Activated CD4-positive, alpha-beta memory T cell treated with anti-CD3 and anti-CD28 coated beads, Interleukin-2, amount 10 ng/mL, durations not matched to agents 7 days and 5 days (primary cell): ENCODE data around the gene UTF1. TPM values are rescaled to one million over a fixed set of nuclear protein-coding genes. Genes with fewer than 3 reads are reported as not detected.

Source experiments
- CTCF ChIA-PET: fragments of 350-600 bp; sonication (Branson Sonifier 250); formaldehyde crosslinking; loops from one replicate; lab custom pipeline; 2021; ENCODE audit warnings: antibody characterized with exemption, inconsistent platforms; lab: Charles Lee
- POLR2A ChIA-PET: fragments of 350-600 bp; sonication (Branson Sonifier 250); formaldehyde crosslinking; loops from one replicate; lab custom pipeline; 2021; ENCODE audit warnings: antibody characterized with exemption; lab: Charles Lee
- DNase-seq: peaks from one replicate; pipeline ENCODE4 v3.0.0-alpha.2; 2020
- H3K27ac Mint-ChIP-seq: one replicate; pipeline ENCODE4 v1.8.0; 2021; ENCODE audit warnings: mild to moderate bottlenecking, mixed read lengths
- H3K27me3 Mint-ChIP-seq: one replicate; pipeline ENCODE4 v1.8.0; 2021; ENCODE audit warnings: mixed read lengths
- H3K36me3 Mint-ChIP-seq: one replicate; pipeline ENCODE4 v1.8.0; 2021; ENCODE audit warnings: low read depth, mixed read lengths
- H3K4me1 Mint-ChIP-seq: one replicate; pipeline ENCODE4 v1.8.0; 2021; ENCODE audit warnings: mixed read lengths
- H3K4me3 Mint-ChIP-seq: one replicate; pipeline ENCODE4 v1.8.0; 2021; ENCODE audit warnings: mild to moderate bottlenecking, mixed read lengths
- H3K9me3 Mint-ChIP-seq: one replicate; pipeline ENCODE4 v1.8.0; 2021; ENCODE audit warnings: mixed read lengths
- total RNA-seq, 2 experiments: library from RNA; stranded (reverse); gene quantifications; one replicate each; pipeline ENCODE4 v1.2.3, GENCODE V29; 2021

The UTF1 gene
- total RNA-seq, 2 experiments from 2014 or later, result not detected

DNA sequence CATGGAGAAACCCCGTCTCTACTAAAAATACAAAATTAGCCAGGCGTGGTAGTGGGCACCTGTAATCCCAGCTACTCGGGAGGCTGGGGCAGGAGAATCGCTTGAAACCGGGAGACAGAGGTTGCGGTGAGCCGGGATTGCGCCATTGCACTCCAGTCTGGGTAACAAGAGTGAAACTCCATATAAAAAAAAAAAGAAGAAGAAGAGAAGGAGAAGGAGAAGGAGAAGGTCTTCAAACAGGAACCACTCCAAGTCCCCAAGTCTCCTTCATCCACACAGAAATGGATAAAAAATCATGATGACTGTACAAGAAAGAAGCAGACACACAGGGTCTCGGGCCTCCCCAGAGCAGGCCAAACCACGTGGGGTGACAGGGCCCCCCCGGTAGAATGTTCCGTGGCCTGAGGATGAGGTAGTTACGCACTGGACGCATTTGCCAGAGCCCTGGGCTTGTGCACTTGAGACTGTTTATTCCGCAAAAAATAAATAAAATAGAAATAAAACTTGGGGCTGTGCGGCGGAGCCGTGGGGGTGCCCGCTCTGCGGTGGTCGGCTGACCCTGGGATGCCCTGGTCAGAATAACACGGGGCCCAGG is 23.4 kb downstream of the UTF1 start:
- CTCF ChIA-PET, result interaction anchor here (0.7 kb wide), 1 partner anchor 60 kb away, joined by 3 read pairs; no protein-coding TSS in a partner anchor
- H3K27me3 Mint-ChIP-seq, result peaks cover 6% of the 10 kb centered on the region
- no peaks in the 10 kb centered on the region for H3K36me3 Mint-ChIP-seq
- H3K4me3 Mint-ChIP-seq, result no peak overlapping the region
- no peak overlapping the region for H3K27ac Mint-ChIP-seq
- H3K4me1 Mint-ChIP-seq, result peaks cover 19% of the 10 kb centered on the region
- no peaks in the 10 kb centered on the region for H3K9me3 Mint-ChIP-seq
- POLR2A ChIA-PET, result no interaction called here
- no peak for DNase-seq

DNA sequence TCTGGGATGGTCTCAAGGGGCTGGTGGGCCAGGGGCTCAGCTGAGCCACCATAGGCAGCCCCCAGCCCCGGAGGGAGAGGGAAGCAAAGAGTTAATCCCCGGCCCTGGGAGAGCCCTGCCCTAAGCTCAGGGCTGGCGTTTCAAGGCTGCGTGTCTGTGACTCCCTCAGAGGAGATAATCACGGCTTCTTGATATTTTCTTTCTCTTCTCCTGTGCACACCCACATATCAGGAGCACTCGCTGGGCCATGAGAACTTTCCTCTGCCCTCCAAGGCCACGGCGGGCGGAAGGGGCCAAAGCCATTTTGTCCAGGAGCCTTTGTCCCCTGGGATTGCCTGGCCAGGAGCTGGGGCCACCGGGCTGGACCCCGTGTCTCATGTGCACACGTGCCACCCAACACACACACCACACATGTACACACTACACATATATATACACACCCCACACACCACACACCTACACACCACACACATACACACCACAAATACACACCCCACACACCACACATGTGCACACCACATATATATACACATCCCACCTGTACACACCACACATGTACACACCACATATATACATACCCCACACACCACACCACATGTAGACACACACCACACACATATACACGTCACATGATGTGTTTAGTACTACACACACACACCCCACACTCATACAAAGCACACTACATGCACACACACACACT is 24.6 kb downstream of the UTF1 start:
- peaks cover 27% of the 10 kb centered on the region for H3K4me1 Mint-ChIP-seq
- H3K9me3 Mint-ChIP-seq, result no peaks in the 10 kb centered on the region
- ChIA-PET POLR2A (no interaction called here), CTCF (no interaction called here)
- no peaks in the 10 kb centered on the region for H3K36me3 Mint-ChIP-seq
- peaks cover 6% of the 10 kb centered on the region for H3K27me3 Mint-ChIP-seq
- no peak for DNase-seq
- H3K27ac Mint-ChIP-seq, result no peak overlapping the region
- no peak overlapping the region for H3K4me3 Mint-ChIP-seq

DNA sequence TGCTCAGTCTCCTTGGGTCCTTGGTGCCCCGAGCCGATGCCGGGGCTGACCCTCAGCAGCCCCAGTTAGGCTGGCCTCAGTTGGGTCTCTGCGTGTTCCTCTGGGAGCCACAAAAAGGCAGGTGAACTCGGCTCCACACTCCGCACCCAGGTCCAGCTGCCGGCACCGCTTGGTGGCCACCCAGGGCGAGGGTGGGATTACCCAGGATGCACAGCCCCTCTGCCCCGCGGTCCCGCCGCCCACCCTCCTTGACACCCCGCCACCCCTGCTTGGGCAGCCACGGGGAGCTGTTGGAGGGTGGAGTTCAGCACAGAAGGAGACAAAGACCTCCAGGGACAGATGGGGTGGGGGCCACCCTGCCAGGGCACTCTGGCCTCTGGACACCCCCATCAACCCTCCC is 25.3 kb downstream of the UTF1 start:
- no peak for DNase-seq
- no peak overlapping the region for H3K4me3 Mint-ChIP-seq
- peaks cover 3% of the 10 kb centered on the region for H3K27me3 Mint-ChIP-seq
- CTCF ChIA-PET, result no interaction called here
- POLR2A ChIA-PET, result no interaction called here
- no peaks in the 10 kb centered on the region for H3K36me3 Mint-ChIP-seq
- no peaks in the 10 kb centered on the region for H3K9me3 Mint-ChIP-seq
- H3K27ac Mint-ChIP-seq, result no peak overlapping the region
- peaks cover 35% of the 10 kb centered on the region for H3K4me1 Mint-ChIP-seq

DNA sequence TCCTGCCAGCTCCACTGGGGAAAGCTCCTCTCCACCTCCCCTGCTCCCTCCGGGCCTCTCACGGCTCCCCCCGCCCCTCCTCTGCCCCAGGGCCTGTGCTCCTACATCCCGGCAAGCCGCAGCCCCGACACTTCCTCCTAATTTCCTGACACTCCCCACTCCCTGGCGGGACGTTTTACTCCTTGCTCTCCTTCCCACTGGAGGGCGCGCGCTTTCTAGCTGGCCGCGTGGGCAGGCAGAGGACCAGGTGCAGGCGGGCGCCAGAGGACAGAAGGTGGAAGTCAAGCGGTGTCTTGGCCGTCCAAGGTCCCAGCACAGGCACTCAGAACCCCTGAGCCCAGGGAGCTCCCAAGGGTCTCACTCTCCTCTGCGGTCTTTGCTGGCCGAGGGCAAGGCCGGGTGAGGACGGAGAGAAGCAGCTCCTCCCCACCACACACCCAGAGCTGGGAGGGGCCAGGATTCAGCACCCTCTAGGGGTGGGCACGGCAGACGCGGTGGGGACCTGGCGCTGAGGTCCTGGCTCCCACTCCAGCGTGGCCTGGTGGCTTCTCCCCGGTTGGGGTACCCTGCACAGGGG is 27.6 kb downstream of the UTF1 start:
- H3K27me3 Mint-ChIP-seq, result no peaks in the 10 kb centered on the region
- CTCF ChIA-PET, result interaction anchor here (0.6 to 3.0 kb wide), 6 partner anchors 13 to 47 kb away, joined by 3 to 16 read pairs (median 4); no protein-coding TSS in a partner anchor
- H3K4me3 Mint-ChIP-seq, result no peak overlapping the region
- H3K9me3 Mint-ChIP-seq, result no peaks in the 10 kb centered on the region
- POLR2A ChIA-PET, result interaction anchor here (1.3 to 11.7 kb wide), 4 partner anchors 18 to 132 kb away, joined by 5 to 113 read pairs (median 35); partner anchors contain the start of gene ADAM8
- DNase-seq, result no peak
- peaks cover 50% of the 10 kb centered on the region for H3K4me1 Mint-ChIP-seq
- peaks cover 4% of the 10 kb centered on the region for H3K36me3 Mint-ChIP-seq
- peak overlapping the region; percentile 85 for H3K27ac Mint-ChIP-seq

DNA sequence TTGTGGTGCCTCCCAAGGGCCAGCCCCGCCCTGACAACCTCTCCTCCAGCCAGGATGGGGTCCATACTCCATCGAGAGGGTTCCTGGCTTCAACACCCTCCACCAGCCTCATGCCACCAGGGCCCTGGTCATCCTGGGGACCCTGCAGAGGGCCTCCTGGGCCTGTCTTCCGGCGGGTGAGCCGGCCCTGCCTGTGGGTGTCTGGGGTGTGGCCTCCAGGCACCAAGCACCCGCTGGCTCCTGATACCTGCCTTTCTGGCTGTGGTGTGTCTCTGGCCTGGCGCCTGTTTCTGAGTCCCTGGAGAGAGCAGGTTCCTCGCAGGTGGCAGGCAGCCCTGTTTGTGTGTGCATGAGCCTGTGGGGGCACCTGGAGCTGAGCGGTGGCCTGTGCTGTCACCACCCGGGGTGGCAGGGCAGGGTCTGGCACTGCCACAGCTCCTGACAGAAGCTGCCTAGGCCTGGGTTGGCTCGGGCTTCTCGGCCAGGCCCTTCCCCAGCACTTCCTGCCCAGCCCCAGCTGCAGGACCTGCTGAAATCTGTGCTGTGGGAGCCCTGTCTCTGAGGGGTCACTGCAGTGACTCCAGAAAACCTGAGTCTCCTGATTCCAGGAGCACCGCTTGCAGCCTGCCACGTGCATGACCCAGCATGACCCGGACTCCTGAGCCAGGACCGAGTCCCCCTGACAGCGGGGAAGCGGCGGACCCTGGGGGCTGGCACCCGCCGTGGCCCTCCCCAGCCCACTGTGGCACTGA is 28.2 kb downstream of the UTF1 start:
- Mint-ChIP-seq H3K4me3 (peak overlapping the region; percentile 36), H3K27ac (peak overlapping the region; percentile 85), H3K36me3 (peaks cover 11% of the 10 kb centered on the region), H3K9me3 (no peaks in the 10 kb centered on the region), H3K4me1 (peaks cover 57% of the 10 kb centered on the region), H3K27me3 (no peaks in the 10 kb centered on the region)
- CTCF ChIA-PET, result interaction anchor here (0.6 to 3.0 kb wide), 9 partner anchors 13 to 49 kb away, joined by 3 to 16 read pairs (median 5); no protein-coding TSS in a partner anchor
- POLR2A ChIA-PET, result interaction anchor here (1.0 to 11.7 kb wide), 8 partner anchors 13 to 131 kb away, joined by 3 to 113 read pairs (median 6); partner anchors contain the start of gene ADAM8
- DNase-seq, result peak; percentile 65

DNA sequence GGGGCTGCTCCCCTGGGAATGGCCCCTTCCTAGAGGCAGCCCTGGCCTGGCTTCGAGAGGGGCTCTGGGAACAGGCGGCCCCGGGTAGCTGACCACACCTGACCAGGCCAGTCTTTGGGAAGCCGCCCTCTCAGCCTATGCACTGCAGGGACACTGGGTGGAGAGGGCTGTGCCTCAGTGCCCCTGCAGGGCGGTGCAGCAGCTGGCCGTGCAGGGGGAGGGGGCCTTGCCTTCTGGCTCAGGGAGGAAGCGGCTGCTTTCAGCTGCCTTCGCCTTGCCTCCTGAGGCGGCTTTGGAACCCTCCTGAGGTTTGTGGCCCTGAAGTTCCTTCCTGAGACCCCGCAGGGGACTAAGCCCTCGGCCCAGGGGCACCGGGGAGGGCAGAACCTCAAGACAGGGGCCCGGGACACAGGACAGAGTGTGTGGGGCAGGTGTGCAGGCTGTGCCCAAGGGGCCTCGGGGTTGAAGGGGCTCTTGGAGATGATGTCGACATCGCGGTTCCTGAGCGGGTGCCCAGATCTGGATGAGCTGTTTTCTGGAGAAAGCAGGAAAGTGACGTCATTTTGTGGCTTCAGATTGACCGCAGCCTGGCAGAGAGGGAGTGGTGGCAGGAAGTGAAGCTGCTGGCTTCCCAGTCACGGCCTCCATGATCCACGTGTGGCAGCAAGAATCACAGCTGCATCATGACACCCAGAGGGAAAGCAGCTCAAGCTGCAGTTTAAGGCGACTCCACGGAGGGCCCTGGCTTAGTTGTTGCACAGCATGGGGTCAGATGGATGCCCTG is 29.0 kb downstream of the UTF1 start:
- CTCF ChIA-PET, result interaction anchor here (1.0 to 3.0 kb wide), 11 partner anchors 11 to 297 kb away, joined by 3 to 16 read pairs (median 6); no protein-coding TSS in a partner anchor
- H3K36me3 Mint-ChIP-seq, result peaks cover 18% of the 10 kb centered on the region

DNA sequence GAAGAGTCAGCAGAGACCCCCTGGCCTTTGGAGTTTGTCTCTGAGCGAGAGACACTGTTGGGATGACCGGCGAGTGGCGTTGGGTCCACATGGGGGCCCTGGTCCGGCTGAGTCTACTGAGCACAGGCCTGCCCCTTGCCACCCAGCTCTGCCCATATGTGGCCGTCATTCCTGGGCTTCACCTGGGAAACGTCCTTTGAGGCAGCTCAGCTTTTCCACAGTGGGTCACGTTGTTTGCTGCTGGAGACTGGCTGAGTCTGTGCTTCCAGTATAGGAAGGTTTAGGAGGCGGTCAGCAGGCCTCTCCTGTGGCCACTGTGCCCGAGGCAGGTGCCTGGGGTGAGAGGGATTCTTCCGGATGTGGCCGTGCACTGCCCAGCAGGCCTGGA is 29.6 kb downstream of the UTF1 start:
- DNase-seq, result no peak
- Mint-ChIP-seq H3K27ac (peak overlapping the region; percentile 90), H3K4me3 (peak overlapping the region; percentile 74), H3K36me3 (peaks cover 22% of the 10 kb centered on the region), H3K9me3 (no peaks in the 10 kb centered on the region), H3K27me3 (no peaks in the 10 kb centered on the region), H3K4me1 (peaks cover 70% of the 10 kb centered on the region)
- ChIA-PET POLR2A (interaction anchor here (0.9 to 11.7 kb wide), 7 partner anchors 16 to 116 kb away, joined by 3 to 113 read pairs (median 8); partner anchors contain the start of gene ADAM8), CTCF (interaction anchor here (1.0 to 3.0 kb wide), 9 partner anchors 12 to 298 kb away, joined by 3 to 16 read pairs (median 8); no protein-coding TSS in a partner anchor)

More for the DNA sequence above, 29.0 kb downstream of the UTF1 start:
- Mint-ChIP-seq H3K4me3 (peak overlapping the region; percentile 49), H3K9me3 (no peaks in the 10 kb centered on the region), H3K27ac (peak overlapping the region; percentile 90), H3K4me1 (peaks cover 64% of the 10 kb centered on the region), H3K27me3 (no peaks in the 10 kb centered on the region)
- peak; percentile 94 for DNase-seq
- POLR2A ChIA-PET, result interaction anchor here (0.9 to 11.7 kb wide), 10 partner anchors 14 to 131 kb away, joined by 3 to 113 read pairs (median 5); partner anchors contain the start of gene ADAM8

DNA sequence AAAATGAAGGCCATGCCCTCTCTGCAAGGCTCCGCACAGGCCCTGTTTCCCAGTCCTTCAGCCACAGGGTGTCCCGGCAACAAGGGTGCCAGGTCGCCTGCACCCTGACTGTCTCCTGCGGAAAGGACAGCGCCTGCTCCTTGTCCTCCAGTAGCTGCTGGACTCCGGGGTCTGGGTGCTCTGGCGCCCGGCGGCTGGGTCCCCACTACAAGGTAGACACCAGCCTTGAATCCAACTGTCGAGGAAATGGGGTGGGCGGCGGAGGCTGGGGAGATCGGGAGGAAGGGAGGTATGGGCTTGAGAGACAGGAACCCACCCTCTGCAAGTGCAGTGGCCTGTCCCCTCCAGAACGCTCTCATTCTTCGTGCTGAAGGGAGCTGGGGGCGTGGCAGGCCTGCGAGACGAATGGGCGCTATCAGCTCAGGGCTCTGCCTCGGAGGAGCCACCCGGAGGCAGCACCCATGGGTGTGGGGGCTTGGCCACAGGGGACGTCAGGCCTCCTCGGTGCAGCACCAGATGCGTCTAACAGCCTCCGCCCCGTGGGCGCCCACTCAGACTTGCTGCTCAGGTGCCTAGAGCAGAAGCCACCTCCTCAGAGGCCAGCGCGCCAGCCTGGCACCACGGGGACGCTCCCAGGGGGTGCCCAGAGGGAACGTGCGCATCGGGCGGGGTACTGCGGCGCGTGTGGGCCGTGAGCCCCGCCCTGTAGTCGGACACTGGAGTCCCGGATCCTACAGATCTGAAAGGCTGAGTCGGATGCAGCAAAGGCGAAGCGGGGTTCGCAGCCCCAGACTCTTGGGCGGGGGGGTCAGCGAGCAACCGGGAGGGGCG is 31.1 kb downstream of the UTF1 start:
- no peaks in the 10 kb centered on the region for H3K27me3 Mint-ChIP-seq
- no peaks in the 10 kb centered on the region for H3K9me3 Mint-ChIP-seq
- POLR2A ChIA-PET, result interaction anchor here (1.0 to 11.7 kb wide), 5 partner anchors 14 to 47 kb away, joined by 3 to 113 read pairs (median 3); partner anchors contain the start of gene ADAM8

DNA sequence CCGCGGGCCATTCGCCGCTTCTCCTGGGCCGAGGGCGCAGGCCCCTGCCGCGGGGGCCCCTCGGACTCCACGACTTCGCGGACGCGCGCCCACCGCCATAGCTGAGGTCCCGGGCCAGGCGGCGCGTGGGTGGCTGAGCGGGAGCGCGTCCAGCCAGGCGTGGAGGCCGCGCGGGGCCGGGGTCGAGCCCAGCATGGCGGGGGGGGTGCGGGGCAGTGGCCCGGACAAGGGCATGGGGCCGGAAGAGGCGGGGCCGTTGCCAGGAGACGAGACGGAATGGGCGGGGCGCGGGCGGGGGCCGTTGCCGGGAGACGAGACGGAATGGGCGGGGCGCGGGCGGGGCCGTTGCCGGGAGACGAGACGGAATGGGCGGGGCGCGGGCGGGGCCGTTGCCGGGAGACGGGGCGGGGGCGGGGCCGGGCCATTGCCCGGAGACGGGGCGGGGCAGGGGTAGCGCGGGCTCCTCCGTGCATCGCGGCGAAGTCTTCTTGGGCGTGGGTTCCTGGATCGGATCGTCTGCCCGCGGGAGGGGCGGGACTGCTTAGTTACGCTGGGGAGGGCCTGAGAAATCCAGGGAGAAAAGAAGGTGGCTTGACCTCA is 31.8 kb downstream of the UTF1 start:
- ChIA-PET CTCF (interaction anchor here (0.6 to 3.7 kb wide), 4 partner anchors 14 to 46 kb away, joined by 3 to 14 read pairs (median 8); partner anchors contain the start of gene ADAM8), POLR2A (interaction anchor here (1.0 to 11.7 kb wide), 5 partner anchors 14 to 46 kb away, joined by 3 to 113 read pairs (median 5); partner anchors contain the start of gene ADAM8)
- Mint-ChIP-seq H3K27me3 (no peaks in the 10 kb centered on the region), H3K4me1 (peaks cover 83% of the 10 kb centered on the region), H3K36me3 (peaks cover 29% of the 10 kb centered on the region), H3K27ac (peak overlapping the region; percentile 31), H3K9me3 (no peaks in the 10 kb centered on the region), H3K4me3 (peak overlapping the region; percentile 74)
- DNase-seq, result peak; percentile 88

More for the DNA sequence above, 31.1 kb downstream of the UTF1 start:
- DNase-seq, result peak; percentile 65
- peaks cover 29% of the 10 kb centered on the region for H3K36me3 Mint-ChIP-seq
- H3K27ac Mint-ChIP-seq, result peak overlapping the region; percentile 75
- peaks cover 84% of the 10 kb centered on the region for H3K4me1 Mint-ChIP-seq
- peak overlapping the region; percentile 74 for H3K4me3 Mint-ChIP-seq
- CTCF ChIA-PET, result interaction anchor here (0.6 to 3.7 kb wide), 3 partner anchors 15 to 47 kb away, joined by 3 to 14 read pairs (median 3); partner anchors contain the start of gene ADAM8

DNA sequence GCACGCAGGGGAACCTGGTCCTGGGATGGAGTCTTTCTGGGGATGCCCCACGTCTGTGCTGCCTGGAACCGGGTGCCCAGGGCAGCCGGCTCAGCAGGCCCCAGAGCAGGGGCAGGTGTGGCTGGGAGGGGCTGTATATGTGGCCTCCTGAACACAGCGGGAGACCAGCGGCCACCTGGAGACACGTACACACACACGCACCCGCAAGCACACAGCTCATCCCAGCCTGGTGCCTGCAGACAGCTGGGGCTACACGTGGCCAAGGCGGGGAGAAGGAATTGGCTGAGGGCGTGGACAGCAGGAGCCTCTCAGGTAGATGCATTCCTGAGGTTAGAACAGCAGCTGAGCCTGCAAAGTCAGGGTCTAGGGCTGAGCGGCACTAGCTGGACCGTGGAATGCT is 32.7 kb downstream of the UTF1 start:
- peaks cover 29% of the 10 kb centered on the region for H3K36me3 Mint-ChIP-seq
- POLR2A ChIA-PET, result interaction anchor here (0.9 to 11.7 kb wide), 5 partner anchors 10 to 127 kb away, joined by 4 to 113 read pairs (median 8); partner anchors contain the start of gene ADAM8
- no peak overlapping the region for H3K4me3 Mint-ChIP-seq

More for the DNA sequence above, 32.7 kb downstream of the UTF1 start:
- Mint-ChIP-seq H3K9me3 (no peaks in the 10 kb centered on the region), H3K27ac (peak overlapping the region; percentile 44), H3K4me1 (peaks cover 75% of the 10 kb centered on the region), H3K27me3 (no peaks in the 10 kb centered on the region)
- CTCF ChIA-PET, result interaction anchor here (2.8 to 3.7 kb wide), 2 partner anchors 13 to 45 kb away, joined by 12 to 14 read pairs; partner anchors contain the start of gene ADAM8
- no peak for DNase-seq
